Lung (tissue), 12 donors: Measurements from ENCODE around the gene PPM1L. TPM values are rescaled to one million over a fixed set of nuclear protein-coding genes. Genes with fewer than 3 reads are reported as not detected.
"Not testable (repeated sequence)": the region's sequence is repeated elsewhere in the genome, so short reads cannot be mapped to it uniquely, and the experiment has no call there.

Experiments
- ATAC-seq: fragments of 200-7000 bp; cut with Tn5 transposase; one replicate; pipeline ENCODE4 v1.9.1; 2020; ENCODE audit warnings: moderate number of reproducible peaks; ENCODE audit not compliant: insufficient read depth, low FRiP score
- DNase-seq, 3 donors: peaks; one replicate each; pipeline ENCODE4 v3.0.0-alpha.2; 2013 to 2017
- H3K27ac ChIP-seq, 2 donors: one replicate each; pipeline ENCODE4 v1.5.1; 2013; ENCODE audit warnings: mild to moderate bottlenecking in 2 of 2, moderate library complexity in 2 of 2, control low read depth in 1 of 2, inconsistent platforms in 1 of 2, low read depth in 1 of 2, low read length in 1 of 2
- H3K27me3 ChIP-seq, 3 donors: one replicate each; pipeline ENCODE4 v1.5.1; 2013; ENCODE audit warnings: low read length in 2 of 3; ENCODE audit not compliant: control insufficient read depth in 3 of 3, insufficient read depth in 3 of 3
- H3K36me3 ChIP-seq, 4 donors: one replicate each; pipeline ENCODE4 v1.5.1; 2013; ENCODE audit warnings: low read length in 4 of 4, mild to moderate bottlenecking in 1 of 4, moderate library complexity in 1 of 4; ENCODE audit not compliant: control insufficient read depth in 4 of 4, insufficient read depth in 4 of 4
- H3K4me1 ChIP-seq, 5 donors: one replicate each; pipeline ENCODE4 v1.5.1; 2013; ENCODE audit warnings: low read length in 5 of 5, mild to moderate bottlenecking in 2 of 5, moderate library complexity in 1 of 5; ENCODE audit not compliant: control insufficient read depth in 5 of 5, insufficient read depth in 5 of 5
- H3K4me3 ChIP-seq: one replicate; pipeline ENCODE4 v1.5.1; 2013; ENCODE audit warnings: mild to moderate bottlenecking, control low read depth, moderate library complexity
- H3K9ac ChIP-seq, 2 donors: one replicate each; pipeline ENCODE4 v1.5.1; 2013; ENCODE audit warnings: low read length in 2 of 2, control low read depth in 1 of 2; ENCODE audit not compliant: insufficient read depth in 1 of 2
- H3K9me3 ChIP-seq, 4 donors: one replicate each; pipeline ENCODE4 v1.5.1; 2013; ENCODE audit warnings: low read length in 3 of 4, mild to moderate bottlenecking in 1 of 4, moderate library complexity in 1 of 4; ENCODE audit not compliant: control insufficient read depth in 4 of 4, insufficient read depth in 3 of 4
- CTCF ChIP-seq: IDR thresholded peaks from 2 replicates; pipeline ENCODE4 v1.5.1; 2012; ENCODE audit warnings: mild to moderate bottlenecking; ENCODE audit errors: control extremely low read depth, extremely low read depth
- WGBS, 2 donors: extraction: QIAGEN DNeasy Blood & Tissue Kit; methylation state at CpG; one replicate each; pipeline ENCODE4 v1.1.7; 2013; 5-methylcytosine and 5-hydroxymethylcytosine counted together
- polyA plus RNA-seq, 2 donors: library from polyadenylated mRNA; stranded (reverse); fragments of 200-250 nt; gene quantifications; one replicate each; pipeline ENCODE4 v1.2.1, GENCODE V29; 2013
- total RNA-seq, 2 donors: library from RNA; depleted of rRNA in 1 of 2; stranded (reverse); fragments of >200 nt in 1 of 2; gene quantifications; one replicate each; pipeline ENCODE4 v1.2.1, GENCODE V29; 2014 to 2021
- donor health status: control.
- donor health status: control.
- donor health status: Bipolar disorder and iron deficiency.
- donor health status: healthy.
- donor health status: DM: yes; HTN: yes; CAD: no.

The PPM1L gene
- total and polyA plus RNA-seq, 4 donors: 1.5 to 17.7 (median 6.7) TPM

- no peaks in the 10 kb centered on the region for H3K36me3 ChIP-seq
- H3K9me3 ChIP-seq: no peaks in the 10 kb centered on the region
- no peak overlapping the region for H3K9ac ChIP-seq
- H3K4me1 ChIP-seq: no peaks in the 10 kb centered on the region
- DNase-seq (no peak), ATAC-seq (no peak)
- TF ChIP-seq CTCF: no peak
- H3K27ac ChIP-seq: no peak overlapping the region
- H3K27me3 ChIP-seq: peaks cover 0 to 8% (median 3%) of the 10 kb centered on the region in 3 donors
- no peak overlapping the region for H3K4me3 ChIP-seq
Measured at GRCh38 chr3:160996811-160997210, 240.8 kb downstream of the PPM1L start.

GRCh38 chr3:160998581-160998980 lies 242.6 kb downstream of the PPM1L start:
- ATAC-seq (no peak), DNase-seq (no peak)
- 95 to 96% methylated on average over 1 of the region's 1 CpG for whole genome bisulfite sequencing, 2 donors
- H3K36me3 ChIP-seq: no peaks in the 10 kb centered on the region
- no peaks in the 10 kb centered on the region for H3K4me1 ChIP-seq
- no peak for TF ChIP-seq CTCF
- H3K27ac ChIP-seq: no peak overlapping the region
- H3K9me3 ChIP-seq: no peaks in the 10 kb centered on the region
- no peaks in the 10 kb centered on the region for H3K27me3 ChIP-seq
- no peak overlapping the region for H3K9ac ChIP-seq
- H3K4me3 ChIP-seq: no peak overlapping the region

- WGBS, 2 donors: 89 to 92% methylated on average over 5 of the region's 5 CpGs
- H3K4me3 ChIP-seq: no peak overlapping the region
- DNase-seq: no peak
- no peak overlapping the region for H3K9ac ChIP-seq
- no peak for TF ChIP-seq CTCF
- no peaks in the 10 kb centered on the region for H3K36me3 ChIP-seq
- no peak overlapping the region for H3K27ac ChIP-seq
- ATAC-seq: no peak
- no peaks in the 10 kb centered on the region for H3K9me3 ChIP-seq
- no peaks in the 10 kb centered on the region for H3K4me1 ChIP-seq
- H3K27me3 ChIP-seq: no peaks in the 10 kb centered on the region
Measured at GRCh38 chr3:160999274-160999673, 243.2 kb downstream of the PPM1L start.

GRCh38 chr3:161008086-161008485 lies 252.1 kb downstream of the PPM1L start:
- H3K4me1 ChIP-seq: no peaks in the 10 kb centered on the region
- H3K27ac ChIP-seq: no peak overlapping the region
- H3K9ac ChIP-seq: no peak overlapping the region
- ATAC-seq (no peak), DNase-seq (no peak)
- 83 to 91% methylated on average over 2 of the region's 2 CpGs for WGBS, 2 donors
- H3K4me3 ChIP-seq: no peak overlapping the region
- no peaks in the 10 kb centered on the region for H3K9me3 ChIP-seq
- H3K36me3 ChIP-seq: no peaks in the 10 kb centered on the region
- H3K27me3 ChIP-seq: no peaks in the 10 kb centered on the region
- no peak for TF ChIP-seq CTCF

GRCh38 chr3:161010151-161010550 lies 254.1 kb downstream of the PPM1L start:
- not testable (repeated sequence) for H3K4me1 ChIP-seq, H3K9ac ChIP-seq, DNase-seq, H3K4me3 ChIP-seq, H3K9me3 ChIP-seq, H3K27ac ChIP-seq, H3K36me3 ChIP-seq, ATAC-seq, H3K27me3 ChIP-seq
- WGBS, 2 donors: 93 to 100% methylated on average over 1 to 2 of the region's 2 CpGs
